Liver (tissue), 9 donors: Measurements from ENCODE around the gene ANP32D. TPM values are rescaled to one million over a fixed set of nuclear protein-coding genes. Genes with fewer than 3 reads are reported as not detected.

Source experiments
- DNase-seq: peaks from one replicate; pipeline ENCODE4 v3.0.0-alpha.2; 2017; ENCODE audit warnings: low spot score
- H3K27ac ChIP-seq, 2 donors: one replicate each; pipeline ENCODE4 v1.7.0; 2013; ENCODE audit warnings: inconsistent platforms in 2 of 2, low read length in 2 of 2, control low read depth in 1 of 2, low read depth in 1 of 2, mild to moderate bottlenecking in 1 of 2
- H3K27me3 ChIP-seq, 4 donors: one replicate each; pipeline versions ENCODE4 v1.6.1 to v1.7.0; 2013; ENCODE audit warnings: low read length in 3 of 4, inconsistent platforms in 1 of 4, mild to moderate bottlenecking in 1 of 4, moderate library complexity in 1 of 4; ENCODE audit not compliant: control insufficient read depth in 4 of 4, insufficient read depth in 4 of 4
- H3K36me3 ChIP-seq, 4 donors: one replicate each; pipeline versions ENCODE4 v1.6.1 to v1.7.0; 2013; ENCODE audit warnings: low read length in 3 of 4, mild to moderate bottlenecking in 3 of 4, low read depth in 1 of 4, moderate library complexity in 1 of 4; ENCODE audit not compliant: control insufficient read depth in 4 of 4, insufficient read depth in 3 of 4
- H3K4me1 ChIP-seq, 4 donors: one replicate each; pipeline versions ENCODE4 v1.6.1 to v1.7.0; 2013; ENCODE audit warnings: low read length in 3 of 4, mild to moderate bottlenecking in 3 of 4, moderate library complexity in 1 of 4; ENCODE audit not compliant: control insufficient read depth in 4 of 4, insufficient read depth in 4 of 4
- H3K4me3 ChIP-seq, 3 donors: one replicate each; pipeline versions ENCODE4 v1.6.1 to v1.7.0; 2013; ENCODE audit warnings: low read length in 3 of 3, control low read depth in 1 of 3, low read depth in 1 of 3, mild to moderate bottlenecking in 1 of 3
- H3K9ac ChIP-seq, 2 donors: one replicate each; pipeline ENCODE4 v1.7.0; 2013; ENCODE audit warnings: low read length in 2 of 2, mild to moderate bottlenecking in 2 of 2, moderate library complexity in 2 of 2, control low read depth in 1 of 2, low read depth in 1 of 2
- H3K9me3 ChIP-seq, 4 donors: one replicate each; pipeline versions ENCODE4 v1.6.1 to v1.7.0; 2013; ENCODE audit warnings: low read length in 3 of 4; ENCODE audit not compliant: control insufficient read depth in 4 of 4
- EGR1 ChIP-seq, 2 donors: IDR thresholded peaks; 2 replicates each; pipeline ENCODE4 v1.6.1; 2016 to 2018; ENCODE audit warnings: antibody characterized with exemption in 2 of 2, low read depth in 2 of 2
- FOXA1 ChIP-seq: IDR thresholded peaks from 2 replicates; pipeline ENCODE4 v1.6.1; 2016; ENCODE audit warnings: antibody characterized with exemption
- FOXA2 ChIP-seq: IDR thresholded peaks from 2 replicates; pipeline ENCODE4 v1.6.1; 2016; ENCODE audit warnings: antibody characterized with exemption
- HNF4A ChIP-seq, 2 donors: conservative IDR thresholded peaks; 2 replicates each; pipeline ENCODE4 v1.6.1; 2016; ENCODE audit warnings: antibody characterized with exemption in 2 of 2, mild to moderate bottlenecking in 2 of 2
- HNF4G ChIP-seq: IDR thresholded peaks from 2 replicates; pipeline ENCODE4 v1.6.1; 2016; ENCODE audit warnings: antibody characterized with exemption
- JUND ChIP-seq, 2 donors: IDR thresholded peaks; 2 replicates each; pipeline ENCODE4 v1.6.1; 2016; ENCODE audit warnings: antibody characterized with exemption in 2 of 2
- NR2F2 ChIP-seq: IDR thresholded peaks from 2 replicates; pipeline ENCODE4 v1.6.1; 2016; ENCODE audit warnings: antibody characterized with exemption
- RAD21 ChIP-seq, 2 donors: IDR thresholded peaks; 2 replicates each; pipeline ENCODE4 v1.6.1; 2016; ENCODE audit warnings: antibody characterized with exemption in 2 of 2, mild to moderate bottlenecking in 2 of 2
- RXRA ChIP-seq, 2 donors: IDR thresholded peaks; 2 replicates each; pipeline ENCODE4 v1.6.1; 2017 to 2018; ENCODE audit warnings: antibody characterized with exemption in 2 of 2, mild to moderate bottlenecking in 1 of 2
- TAF1 ChIP-seq: conservative IDR thresholded peaks from 2 replicates; pipeline ENCODE4 v1.6.1; 2016; ENCODE audit warnings: antibody characterized with exemption, mild to moderate bottlenecking
- YY1 ChIP-seq: IDR thresholded peaks from 2 replicates; pipeline ENCODE4 v1.6.1; 2016; ENCODE audit warnings: antibody characterized with exemption, mild to moderate bottlenecking
- WGBS: extraction: QIAGEN DNeasy Blood & Tissue Kit; methylation state at CpG from one replicate; pipeline ENCODE4 v1.1.7; 2013; 5-methylcytosine and 5-hydroxymethylcytosine counted together
- polyA plus RNA-seq, 2 donors: library from polyadenylated mRNA; stranded (reverse) in 1 of 2; unstranded in 1 of 2; fragments of 200-250 nt in 1 of 2; fragments of >200 nt in 1 of 2; fragmentation: Nextera tagmentation in 1 of 2; extraction: Ambion mirVana in 1 of 2; gene quantifications; one replicate each; pipeline versions ENCODE4 v1.2.1 to v1.2.3, GENCODE V29; 2013 to 2015
- total RNA-seq, 2 donors: library from RNA; depleted of rRNA; stranded (reverse); fragments of >200 nt; gene quantifications; one replicate each; pipeline ENCODE4 v1.2.3, GENCODE V29; 2014
- TF ChIP-seq, protein P1 (sequence below): IDR thresholded peaks from 2 replicates; pipeline ENCODE4 v1.6.1; 2016; ENCODE audit warnings: antibody characterized with exemption
- TF ChIP-seq, protein P2 (sequence below): IDR thresholded peaks from 2 replicates; pipeline ENCODE4 v1.6.1; 2016; ENCODE audit warnings: antibody characterized with exemption, mild to moderate bottlenecking
- TF ChIP-seq, protein P3 (sequence below): IDR thresholded peaks from 2 replicates; pipeline ENCODE4 v1.6.1; 2016; ENCODE audit warnings: antibody characterized with exemption
- TF ChIP-seq, protein P4 (sequence below): IDR thresholded peaks from 2 replicates; pipeline ENCODE4 v1.6.1; 2016; ENCODE audit warnings: antibody characterized with exemption
- donor health status: healthy.
- donor health status: healthy.
- donor health status: healthy.
- donor health status: healthy.
- donor health status: healthy.

ANP32D gene
- total and polyA plus RNA-seq, 4 donors: not detected

DNA sequence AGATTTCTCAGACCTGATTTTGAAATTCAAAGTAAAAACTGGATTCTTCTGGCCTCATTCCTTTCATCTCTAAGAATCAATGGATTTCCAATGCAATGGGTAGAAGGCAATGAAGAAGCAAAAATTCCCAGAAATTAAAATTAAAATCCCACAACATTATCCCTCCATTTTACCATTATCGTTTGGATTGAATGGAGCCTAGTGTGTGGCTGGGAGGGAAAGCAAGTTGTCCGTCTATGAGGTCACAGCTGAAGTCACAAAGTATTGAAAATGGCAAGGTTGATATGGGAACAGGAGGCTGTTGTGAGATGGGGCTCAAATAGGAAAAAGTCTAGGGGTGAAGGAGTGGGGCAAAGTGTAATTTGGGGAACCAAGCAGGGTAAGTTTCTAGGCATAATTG lies 9.8 kb downstream of the ANP32D start, which contains the start of gene C12orf54:
Gene C12orf54, plus strand, starts transcription at position 301 of the 400 bp plus-strand sequence. CDS start 799 bp downstream, outside the sequence.
- no peak for TF ChIP-seq FOXA1
- TF ChIP-seq, protein P1, sequence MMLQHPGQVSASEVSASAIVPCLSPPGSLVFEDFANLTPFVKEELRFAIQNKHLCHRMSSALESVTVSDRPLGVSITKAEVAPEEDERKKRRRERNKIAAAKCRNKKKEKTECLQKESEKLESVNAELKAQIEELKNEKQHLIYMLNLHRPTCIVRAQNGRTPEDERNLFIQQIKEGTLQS: no peak
- no peak for TF ChIP-seq RXRA (IDR thresholded peaks at IDR 0.05)
- no peak for TF ChIP-seq HNF4A (conservative IDR thresholded peaks at IDR 0.05)
- TF ChIP-seq, protein P2, sequence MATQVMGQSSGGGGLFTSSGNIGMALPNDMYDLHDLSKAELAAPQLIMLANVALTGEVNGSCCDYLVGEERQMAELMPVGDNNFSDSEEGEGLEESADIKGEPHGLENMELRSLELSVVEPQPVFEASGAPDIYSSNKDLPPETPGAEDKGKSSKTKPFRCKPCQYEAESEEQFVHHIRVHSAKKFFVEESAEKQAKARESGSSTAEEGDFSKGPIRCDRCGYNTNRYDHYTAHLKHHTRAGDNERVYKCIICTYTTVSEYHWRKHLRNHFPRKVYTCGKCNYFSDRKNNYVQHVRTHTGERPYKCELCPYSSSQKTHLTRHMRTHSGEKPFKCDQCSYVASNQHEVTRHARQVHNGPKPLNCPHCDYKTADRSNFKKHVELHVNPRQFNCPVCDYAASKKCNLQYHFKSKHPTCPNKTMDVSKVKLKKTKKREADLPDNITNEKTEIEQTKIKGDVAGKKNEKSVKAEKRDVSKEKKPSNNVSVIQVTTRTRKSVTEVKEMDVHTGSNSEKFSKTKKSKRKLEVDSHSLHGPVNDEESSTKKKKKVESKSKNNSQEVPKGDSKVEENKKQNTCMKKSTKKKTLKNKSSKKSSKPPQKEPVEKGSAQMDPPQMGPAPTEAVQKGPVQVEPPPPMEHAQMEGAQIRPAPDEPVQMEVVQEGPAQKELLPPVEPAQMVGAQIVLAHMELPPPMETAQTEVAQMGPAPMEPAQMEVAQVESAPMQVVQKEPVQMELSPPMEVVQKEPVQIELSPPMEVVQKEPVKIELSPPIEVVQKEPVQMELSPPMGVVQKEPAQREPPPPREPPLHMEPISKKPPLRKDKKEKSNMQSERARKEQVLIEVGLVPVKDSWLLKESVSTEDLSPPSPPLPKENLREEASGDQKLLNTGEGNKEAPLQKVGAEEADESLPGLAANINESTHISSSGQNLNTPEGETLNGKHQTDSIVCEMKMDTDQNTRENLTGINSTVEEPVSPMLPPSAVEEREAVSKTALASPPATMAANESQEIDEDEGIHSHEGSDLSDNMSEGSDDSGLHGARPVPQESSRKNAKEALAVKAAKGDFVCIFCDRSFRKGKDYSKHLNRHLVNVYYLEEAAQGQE: no peak
- no peak for TF ChIP-seq EGR1 (IDR thresholded peaks at IDR 0.05; ENCODE audit: low read depth in 2 of 2)
- no peak for TF ChIP-seq TAF1
- TF ChIP-seq HNF4G: no peak
- TF ChIP-seq, protein P3, sequence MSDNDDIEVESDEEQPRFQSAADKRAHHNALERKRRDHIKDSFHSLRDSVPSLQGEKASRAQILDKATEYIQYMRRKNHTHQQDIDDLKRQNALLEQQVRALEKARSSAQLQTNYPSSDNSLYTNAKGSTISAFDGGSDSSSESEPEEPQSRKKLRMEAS: no peak
- TF ChIP-seq FOXA2: no peak
- TF ChIP-seq, protein P4, sequence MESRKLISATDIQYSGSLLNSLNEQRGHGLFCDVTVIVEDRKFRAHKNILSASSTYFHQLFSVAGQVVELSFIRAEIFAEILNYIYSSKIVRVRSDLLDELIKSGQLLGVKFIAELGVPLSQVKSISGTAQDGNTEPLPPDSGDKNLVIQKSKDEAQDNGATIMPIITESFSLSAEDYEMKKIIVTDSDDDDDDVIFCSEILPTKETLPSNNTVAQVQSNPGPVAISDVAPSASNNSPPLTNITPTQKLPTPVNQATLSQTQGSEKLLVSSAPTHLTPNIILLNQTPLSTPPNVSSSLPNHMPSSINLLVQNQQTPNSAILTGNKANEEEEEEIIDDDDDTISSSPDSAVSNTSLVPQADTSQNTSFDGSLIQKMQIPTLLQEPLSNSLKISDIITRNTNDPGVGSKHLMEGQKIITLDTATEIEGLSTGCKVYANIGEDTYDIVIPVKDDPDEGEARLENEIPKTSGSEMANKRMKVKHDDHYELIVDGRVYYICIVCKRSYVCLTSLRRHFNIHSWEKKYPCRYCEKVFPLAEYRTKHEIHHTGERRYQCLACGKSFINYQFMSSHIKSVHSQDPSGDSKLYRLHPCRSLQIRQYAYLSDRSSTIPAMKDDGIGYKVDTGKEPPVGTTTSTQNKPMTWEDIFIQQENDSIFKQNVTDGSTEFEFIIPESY: no peak
- TF ChIP-seq NR2F2: no peak
- TF ChIP-seq RAD21 (IDR thresholded peaks at IDR 0.05): no peak
- peaks cover 0 to 3% (median 0%) of the 10 kb centered on the region in 4 donors for H3K27me3 ChIP-seq
- 32% methylated on average over 2 of the region's 2 CpGs for WGBS

DNA sequence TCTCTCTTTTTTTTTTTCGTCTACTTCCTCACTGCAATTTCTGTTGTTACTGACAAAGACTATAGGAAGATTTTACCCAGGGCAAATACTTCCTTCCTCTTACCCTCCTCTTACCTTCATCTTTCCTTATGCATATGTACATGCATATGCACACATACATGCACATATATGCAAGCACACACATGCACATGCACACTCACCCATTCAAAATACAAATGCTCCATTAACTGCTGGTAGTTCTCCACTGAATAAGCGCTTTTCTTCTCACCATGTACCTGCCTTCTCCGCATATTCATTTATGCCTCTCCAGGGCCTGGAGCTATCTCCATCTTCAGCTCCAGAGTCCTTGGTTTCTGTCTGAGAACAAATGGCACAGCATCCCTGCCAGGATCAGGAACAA lies 10.6 kb downstream of the ANP32D start:
- H3K9me3 ChIP-seq: peaks cover 0 to 1% (median 0%) of the 10 kb centered on the region in 4 donors
- H3K9ac ChIP-seq: no peak overlapping the region
- no peak overlapping the region for H3K27ac ChIP-seq
- peaks cover 0 to 3% (median 0%) of the 10 kb centered on the region in 4 donors for H3K27me3 ChIP-seq
- DNase-seq: no peak
- TF ChIP-seq JUND (IDR thresholded peaks at IDR 0.05) (no peak), HNF4A (conservative IDR thresholded peaks at IDR 0.05) (no peak), YY1 (no peak), FOXA1 (no peak)
- TF ChIP-seq, protein P3: no peak
- no peak overlapping the region for H3K4me3 ChIP-seq
- no peaks in the 10 kb centered on the region for H3K4me1 ChIP-seq
- 89% methylated on average over 3 of the region's 3 CpGs for WGBS
- H3K36me3 ChIP-seq: no peaks in the 10 kb centered on the region

More for the DNA sequence above, 9.8 kb downstream of the ANP32D start, which contains the start of gene C12orf54:
- no peak for DNase-seq
- Histone ChIP-seq H3K4me1 (no peaks in the 10 kb centered on the region), H3K36me3 (no peaks in the 10 kb centered on the region), H3K4me3 (no peak within 1 kb of the TSS), H3K9ac (no peak within 1 kb of the TSS), H3K9me3 (peaks cover 0 to 1% (median 0%) of the 10 kb centered on the region in 4 donors), H3K27ac (no peak within 1 kb of the TSS)
